ENCODE results near the gene MFRP.
A peak's percentile ranks its signal among the peaks of the same experiment; 100 is the strongest.

Gene MFRP

DNA sequence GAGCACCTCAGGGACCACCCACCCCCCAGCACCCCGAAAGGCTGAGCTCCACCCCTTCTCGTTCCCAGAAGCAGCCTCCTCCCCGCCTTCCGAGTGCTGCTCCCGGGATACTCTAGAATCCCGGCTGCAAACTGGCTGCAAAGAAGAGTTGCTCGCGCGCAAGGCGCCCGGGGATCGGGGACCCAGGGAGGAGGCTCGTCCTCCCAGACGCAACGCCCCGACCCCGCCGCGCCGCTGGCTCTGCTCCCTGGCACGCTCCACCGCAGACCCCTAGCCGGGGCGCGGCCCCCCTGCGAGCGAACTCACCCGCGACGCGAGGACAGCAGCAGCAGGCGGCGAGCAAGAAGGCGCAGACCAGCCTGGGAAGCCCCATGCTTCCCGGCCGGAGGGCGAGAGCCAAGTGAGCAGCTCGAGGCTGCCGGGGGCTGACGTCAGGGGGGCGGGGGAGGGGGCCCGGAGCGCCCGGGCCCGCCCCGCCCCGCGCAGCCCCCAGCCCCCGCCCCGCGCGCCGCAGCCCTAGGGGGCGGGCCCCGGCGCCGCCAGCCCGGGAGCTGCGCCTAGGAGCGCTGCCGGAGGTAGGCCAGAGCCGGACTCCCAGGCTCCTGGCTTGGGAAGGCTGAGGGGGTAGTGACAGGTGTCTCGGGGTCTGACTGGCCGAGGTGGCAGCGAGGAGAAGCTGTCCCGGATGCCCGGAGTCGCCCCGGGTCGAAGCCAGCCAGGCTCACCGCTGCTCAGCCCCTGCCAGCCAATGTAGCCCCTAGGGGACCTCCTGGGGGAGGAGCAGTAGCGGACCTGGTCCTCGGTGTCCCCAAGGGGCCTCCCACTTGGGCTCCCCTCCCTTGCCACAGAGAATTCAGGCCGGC is 29.5 kb downstream of the MFRP start, which contains the start of gene MCAM:
MCAM (minus strand) TSS at position 402 of the 863 bp plus-strand sequence; CDS start at position 373, 29 bp downstream.
- DNase-seq: no peak

- DNase-seq: no peak
Measured at GRCh38 chr11:119316016-119316728, 30.3 kb downstream of the MFRP start.

- DNase-seq: no peak
Measured at GRCh38 chr11:119315131-119316015, 31.1 kb downstream of the MFRP start.

- DNase-seq: no peak
Measured at GRCh38 chr11:119314726-119315125, 31.8 kb downstream of the MFRP start.

DNA sequence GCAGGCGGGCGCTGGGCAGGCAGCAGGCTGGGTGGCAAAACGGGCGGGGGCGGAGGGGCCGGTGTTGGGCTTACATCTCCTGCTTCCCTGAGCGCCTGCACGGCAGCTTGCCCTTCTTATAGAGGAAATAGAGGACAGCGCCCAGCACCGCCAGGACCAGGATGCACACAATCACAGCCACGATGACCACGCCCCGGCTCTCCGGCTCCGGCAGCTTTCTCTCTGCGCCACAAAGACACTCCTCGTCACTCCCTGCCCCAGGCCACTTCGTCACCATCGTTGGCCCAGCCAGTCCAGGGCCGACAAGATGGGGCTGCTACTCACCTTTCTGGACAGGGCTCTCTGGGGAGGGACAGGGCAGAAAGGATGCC is 35.8 kb downstream of the MFRP start:
- no peak for DNase-seq

DNA sequence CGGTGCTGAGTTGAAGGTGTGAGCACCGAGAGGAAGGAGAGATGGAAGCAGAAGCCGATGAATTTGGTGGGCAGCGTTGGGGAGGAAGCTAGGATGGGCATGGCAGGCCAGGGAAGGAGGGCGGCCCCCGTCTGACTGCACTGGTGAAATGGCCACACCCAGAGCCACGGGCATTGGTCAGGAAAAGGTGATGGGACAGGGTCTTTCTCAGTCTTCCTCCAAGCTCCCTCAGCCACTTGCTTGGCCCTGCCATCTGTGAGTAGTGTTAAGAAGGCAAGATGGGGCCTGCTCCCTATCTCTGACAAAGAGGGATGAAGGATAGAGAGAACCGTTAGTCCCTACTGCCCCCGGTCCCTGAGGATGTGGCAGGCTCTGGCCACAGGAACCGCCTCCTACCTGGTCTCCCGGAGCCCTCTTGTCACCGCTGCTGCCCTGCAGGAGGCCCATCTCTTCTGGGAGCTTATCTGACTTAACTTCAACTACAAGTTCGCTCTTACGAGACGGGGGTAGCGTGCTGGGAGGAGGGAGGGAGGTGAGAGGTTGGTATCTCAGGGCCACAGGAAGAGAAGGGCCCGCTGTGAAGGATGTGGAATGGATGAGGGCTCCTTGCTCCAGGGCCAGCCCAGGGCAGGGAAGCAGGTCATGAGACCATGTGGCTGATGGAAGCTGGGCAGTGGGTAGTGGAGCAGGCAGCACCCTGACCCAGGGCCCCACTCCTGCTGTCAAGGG is 36.4 kb downstream of the MFRP start:
- no peak for DNase-seq

GRCh38 chr11:119309411-119309810 is 37.1 kb downstream of the MFRP start:
- no peak for DNase-seq

DNA sequence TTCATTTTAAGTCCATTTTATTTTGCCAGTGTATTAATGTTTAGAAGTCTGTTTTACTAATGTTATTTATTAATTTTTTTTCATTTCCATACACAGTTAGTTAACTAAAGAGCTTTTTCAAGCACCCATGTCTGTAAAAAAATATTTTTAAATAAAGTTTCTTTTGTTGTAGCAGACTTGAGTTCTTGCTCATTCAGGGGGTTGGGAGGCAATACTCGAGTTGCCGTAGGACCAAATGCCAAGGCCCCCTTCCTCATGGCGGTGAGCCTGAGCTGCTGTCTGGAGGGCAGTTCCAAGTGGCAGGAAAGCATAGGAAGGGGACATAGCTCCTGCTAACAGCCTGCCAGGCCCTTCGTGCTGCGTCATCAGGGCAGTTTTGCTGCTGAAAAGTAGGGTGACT is 38.5 kb downstream of the MFRP start:
- no peak for DNase-seq

- no peak for DNase-seq
Measured at GRCh38 chr11:119307219-119307618, 39.3 kb downstream of the MFRP start.

GRCh38 chr11:119306373-119306890 is 40.1 kb downstream of the MFRP start:
- peak; percentile 22 for DNase-seq

GRCh38 chr11:119305556-119306372 is 40.7 kb downstream of the MFRP start:
- no peak for DNase-seq

DNA sequence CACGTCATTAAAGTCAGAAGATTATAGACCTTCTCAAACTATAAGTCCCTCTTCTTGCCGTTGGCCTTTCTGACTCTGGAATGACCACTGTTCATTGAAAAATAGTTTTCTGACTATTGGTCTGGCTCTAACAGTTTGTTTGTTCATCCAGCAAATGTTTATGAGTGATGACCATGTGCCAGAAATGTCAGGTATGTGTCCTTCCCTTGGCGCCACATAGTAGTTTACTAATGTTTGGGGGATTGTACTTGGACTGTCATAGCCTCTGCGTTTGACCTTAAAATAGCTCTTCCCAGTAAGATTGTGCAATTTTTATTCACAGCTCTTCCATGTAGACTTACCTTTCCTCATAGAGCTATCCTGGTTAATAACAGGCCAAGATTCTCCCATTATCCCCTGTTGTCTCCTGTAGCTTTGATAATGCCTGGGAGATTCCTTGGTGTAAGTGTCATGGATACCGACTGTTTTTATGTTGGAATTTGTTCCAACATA is 43.2 kb downstream of the MFRP start:
- no peak for DNase-seq

DNA sequence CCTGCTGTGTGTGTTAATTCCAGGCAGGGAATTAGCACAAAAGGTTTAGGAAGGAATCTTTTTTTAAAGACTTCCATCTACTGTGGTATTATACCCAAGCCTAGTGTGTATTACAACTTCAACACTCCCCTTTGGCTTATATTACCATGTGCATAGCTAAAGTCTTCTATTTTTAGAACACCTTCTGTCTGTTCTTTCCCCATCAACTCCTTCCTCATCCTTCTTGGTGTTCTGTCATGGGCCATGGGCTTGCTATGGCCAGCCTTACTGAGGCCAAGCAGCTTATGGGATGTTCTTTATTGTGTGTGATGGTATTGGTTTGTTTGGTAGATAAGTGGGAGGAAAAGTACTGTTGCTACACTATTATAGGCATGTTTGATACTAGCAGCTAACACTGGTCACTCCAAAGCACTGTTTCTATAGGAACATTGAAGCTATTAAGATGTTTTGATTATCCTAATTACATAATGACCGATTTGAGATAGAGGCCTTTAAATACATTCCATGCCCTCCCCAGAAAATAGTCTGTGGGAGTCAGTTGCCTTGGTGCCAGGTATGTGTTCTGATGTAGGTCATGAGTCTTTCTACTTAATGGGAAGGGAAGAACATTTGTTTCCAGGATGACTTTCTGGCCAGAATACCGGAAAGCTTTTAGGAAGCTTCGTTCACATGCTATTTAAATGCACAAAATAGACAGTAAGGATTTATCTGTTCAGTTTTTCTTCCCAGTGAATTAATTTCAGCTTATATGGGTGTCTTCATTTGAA is 46.1 kb downstream of the MFRP start:
- DNase-seq: no peak

- no peak for DNase-seq
Measured at GRCh38 chr11:119299416-119299815, 47.1 kb downstream of the MFRP start.

DNA sequence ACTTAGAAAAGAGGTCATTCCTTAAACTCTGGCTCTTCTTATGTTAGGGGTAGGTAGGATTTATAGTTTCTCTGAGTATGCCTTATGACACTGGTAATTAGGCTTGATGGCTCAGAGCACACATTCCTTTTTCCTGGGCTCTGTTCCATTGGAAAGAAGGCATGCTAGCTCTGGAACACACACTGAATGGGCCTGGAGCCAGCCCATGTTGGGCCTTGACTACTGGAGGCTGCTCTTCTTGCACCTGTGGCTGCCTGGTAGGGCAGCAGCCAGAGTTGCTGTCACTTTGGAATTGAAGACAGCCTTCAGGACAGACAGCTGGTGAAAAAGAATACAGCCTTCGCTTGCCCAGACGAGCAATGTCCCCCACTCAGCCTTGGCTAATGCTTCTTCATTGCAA is 47.8 kb downstream of the MFRP start:
- no peak for DNase-seq

DNA sequence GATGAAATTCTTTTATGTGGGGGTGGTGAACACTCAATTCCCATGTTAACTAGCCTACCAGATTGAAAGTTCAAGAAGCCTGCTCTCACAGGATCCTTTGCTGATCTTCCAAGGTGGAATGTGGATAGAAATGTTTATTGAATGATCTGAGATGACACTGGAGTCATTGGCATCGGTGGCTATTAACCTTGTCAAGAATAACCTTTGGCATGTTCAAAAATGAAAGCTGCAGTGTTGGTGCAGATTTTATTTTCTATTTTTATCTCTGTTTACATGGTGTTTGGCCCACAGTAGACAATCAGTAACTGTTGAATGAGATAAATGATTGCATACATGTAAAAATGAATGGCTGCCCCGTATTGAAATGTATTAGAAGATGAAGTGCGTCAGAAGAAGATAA is 48.6 kb downstream of the MFRP start:
- DNase-seq: no peak

GRCh38 chr11:119295178-119295577 is 51.3 kb downstream of the MFRP start:
- no peak for DNase-seq

DNA sequence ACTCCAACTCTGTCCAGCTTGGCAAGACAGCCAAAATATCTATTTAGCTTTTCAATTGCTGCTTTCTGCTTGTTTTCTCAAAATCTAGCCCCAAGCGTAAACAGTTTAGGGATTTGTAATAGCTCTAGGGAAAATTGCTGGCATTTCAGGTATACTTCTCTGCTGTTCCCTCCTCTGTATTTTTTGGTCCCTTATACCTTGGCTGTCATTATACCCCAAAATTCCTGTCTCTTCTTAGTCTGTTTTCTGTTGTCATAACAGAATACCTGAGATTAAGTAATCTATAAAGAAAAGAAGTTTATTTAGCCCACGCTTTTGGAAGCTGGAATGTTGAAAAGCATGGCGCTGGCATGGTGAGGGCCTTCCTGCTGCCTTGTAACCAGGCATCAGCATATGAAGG is 53.0 kb downstream of the MFRP start:
- DNase-seq: no peak

DNA sequence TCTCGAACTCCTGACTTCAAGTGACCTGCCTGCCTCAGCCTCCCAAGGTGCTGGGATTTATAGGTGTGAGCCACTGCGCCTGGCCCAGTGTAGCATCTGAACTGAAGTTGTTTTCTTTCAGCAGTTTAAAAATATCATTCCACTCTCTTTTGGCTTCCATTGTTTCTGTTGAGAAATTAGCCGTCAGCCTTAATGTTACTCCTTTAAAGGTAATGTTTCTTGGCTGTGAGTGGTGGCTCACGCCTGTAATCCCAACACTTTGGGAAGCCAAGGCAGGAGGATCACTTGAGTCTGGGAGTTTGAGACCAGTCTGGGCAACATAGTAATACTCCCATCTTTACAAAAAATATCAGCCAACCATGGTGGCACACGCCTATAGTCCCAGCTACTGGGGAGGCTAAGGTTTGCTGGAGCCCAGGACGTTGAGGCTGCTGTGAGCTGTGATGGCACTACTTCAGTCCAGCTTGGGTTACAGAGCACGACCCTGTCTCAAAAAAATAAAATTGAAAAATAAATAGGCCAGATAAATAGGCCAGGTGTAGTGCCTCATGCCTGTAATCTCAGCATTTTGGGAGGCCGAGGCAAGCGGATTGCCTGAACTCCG is 55.5 kb downstream of the MFRP start:
- DNase-seq: no peak

Measured in GF-D8 (cell line).